T-helper 1 cell treated with Interleukin-12 subunit alpha and Interleukin-12 subunit beta and Interleukin-4 antibody, amounts not matched to agents 30 ng/mL and 1 ng/mL, for 36 hours (primary cell): Measurements from ENCODE around the gene SETDB1. TPM values are rescaled to one million over a fixed set of nuclear protein-coding genes. Genes with fewer than 3 reads are reported as not detected.
"Not testable (repeated sequence)": the region's sequence is repeated elsewhere in the genome, so short reads cannot be mapped to it uniquely, and the experiment has no call there.

Source experiments
- intact Hi-C: fragments of 100-400 bp; cut with micrococcal nuclease; formaldehyde crosslinking; loops from one replicate; pipeline ENCODE4 v1.15.1; 2024
- total RNA-seq: library from RNA; stranded (reverse); gene quantifications from 2 replicates; pipeline ENCODE4 v1.2.3, GENCODE V29; 2022

The SETDB1 gene
- 52.4 and 65.0 TPM in 2 replicates for total RNA-seq

DNA sequence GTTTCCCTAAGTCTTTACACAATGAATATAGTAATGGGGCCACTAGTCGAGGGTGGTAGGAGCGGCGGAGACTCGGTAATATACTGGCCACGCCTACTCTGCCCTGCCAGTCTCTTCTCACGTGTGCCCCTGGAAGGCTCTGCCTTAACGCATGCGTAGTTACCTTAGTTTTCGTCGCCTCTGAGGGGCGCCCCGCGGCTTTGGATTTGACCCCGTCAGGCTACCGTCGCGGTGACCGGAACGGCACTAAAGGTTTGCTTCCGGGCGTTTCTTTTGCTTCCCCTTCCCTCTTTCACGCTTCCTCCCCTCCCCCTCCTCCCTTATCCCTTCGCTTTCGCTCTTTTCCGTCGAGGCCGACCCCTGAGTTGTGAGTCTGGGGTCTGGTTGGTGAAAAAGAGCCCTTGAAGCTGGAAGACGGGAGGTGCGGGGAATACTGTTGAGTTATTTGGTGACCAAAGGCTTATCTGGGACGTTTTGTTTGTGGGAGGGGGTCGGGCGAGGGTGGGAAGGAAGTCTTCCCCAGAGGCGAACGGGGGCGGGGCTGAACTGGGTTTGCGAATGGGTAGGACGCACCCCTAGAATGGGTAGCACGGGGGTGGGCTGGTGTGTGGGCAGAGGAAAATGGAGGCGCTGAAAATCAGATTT is at the start of gene SETDB1:
Gene SETDB1, plus strand, starts transcription at position 267 of the 645 bp plus-strand sequence. CDS start 1,352 bp downstream, outside the sequence.
- intact Hi-C loops, result loop anchor here (1.0 to 5.0 kb wide), 12 partner anchors 48 to 657 kb away; partner anchors contain the start of genes APH1A, ARNT, CERS2 and CTSS

GRCh38 chr1:150878931-150879330 is 47.2 kb upstream of the SETDB1 start:
- intact Hi-C loops, result loop anchor here (5.0 to 10.0 kb wide), 4 partner anchors 267 to 644 kb away; partner anchors contain the start of genes ANP32E, RFX5 and TNFAIP8L2

DNA sequence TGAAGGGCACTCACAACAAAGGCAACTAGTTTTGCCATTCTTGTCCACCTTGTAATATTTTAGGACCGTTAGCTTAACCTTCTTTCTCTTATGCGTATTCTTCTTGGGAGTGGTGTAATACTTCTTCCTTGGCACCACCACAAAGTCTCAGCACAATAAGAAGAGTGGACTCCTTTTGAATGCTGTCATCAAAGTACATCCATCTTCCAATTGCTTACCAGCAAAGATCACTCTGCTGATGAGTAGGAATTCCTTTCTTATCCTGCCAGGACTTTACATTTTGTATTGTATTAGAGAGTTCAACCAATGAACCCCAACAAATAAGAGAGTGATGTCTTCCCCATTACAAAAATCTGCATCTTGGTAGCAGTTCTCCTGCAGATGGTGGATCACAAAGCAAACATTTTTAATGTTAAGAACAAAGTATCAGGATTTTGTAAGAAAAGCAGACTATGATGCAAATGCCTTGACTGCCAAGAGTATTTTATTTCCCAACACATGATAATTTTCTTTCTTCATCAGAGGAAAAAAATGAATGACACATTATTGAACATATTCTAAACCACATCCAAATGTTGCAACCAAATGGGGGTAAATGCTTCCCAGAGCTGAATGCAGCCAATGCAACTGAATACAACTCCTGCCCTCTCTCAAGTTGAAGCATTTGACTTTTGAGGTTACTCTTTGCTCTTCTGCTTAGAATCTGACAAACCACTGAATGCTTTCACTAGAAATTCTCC is 44.7 kb upstream of the SETDB1 start:
- intact Hi-C loops, result no loop called here

GRCh38 chr1:150883121-150883520 is 43.0 kb upstream of the SETDB1 start:
- intact Hi-C loops, result not testable (repeated sequence)

- intact Hi-C loops, result no loop called here
Measured at GRCh38 chr1:150887018-150887417, 39.1 kb upstream of the SETDB1 start, which contains the start of gene CTXND2. Gene CTXND2, plus strand, starts transcription at chr1:150887136. Its CDS starts 25,179 bp downstream, at chr1:150912315.

- intact Hi-C loops, result no loop called here
Measured at GRCh38 chr1:150888727-150889126, 37.4 kb upstream of the SETDB1 start.

DNA sequence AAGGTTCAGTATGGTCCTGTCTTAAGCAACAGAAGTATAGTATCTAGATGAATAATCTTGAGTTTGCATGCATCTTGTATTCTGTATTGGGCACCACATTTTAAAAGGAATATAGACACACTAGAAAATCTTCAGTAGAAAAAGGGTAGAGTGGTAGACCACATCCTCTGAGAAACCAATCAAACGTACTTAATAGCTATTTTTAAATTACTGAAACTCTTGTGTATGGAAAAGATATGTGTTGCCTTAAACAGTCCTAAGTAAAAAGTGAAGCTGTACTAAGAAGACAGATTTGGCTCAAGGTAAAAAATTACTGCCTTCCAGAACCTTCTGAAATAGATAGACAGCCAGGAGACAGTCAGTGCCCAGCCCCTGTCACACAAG is 36.1 kb upstream of the SETDB1 start:
- intact Hi-C loops, result no loop called here

DNA sequence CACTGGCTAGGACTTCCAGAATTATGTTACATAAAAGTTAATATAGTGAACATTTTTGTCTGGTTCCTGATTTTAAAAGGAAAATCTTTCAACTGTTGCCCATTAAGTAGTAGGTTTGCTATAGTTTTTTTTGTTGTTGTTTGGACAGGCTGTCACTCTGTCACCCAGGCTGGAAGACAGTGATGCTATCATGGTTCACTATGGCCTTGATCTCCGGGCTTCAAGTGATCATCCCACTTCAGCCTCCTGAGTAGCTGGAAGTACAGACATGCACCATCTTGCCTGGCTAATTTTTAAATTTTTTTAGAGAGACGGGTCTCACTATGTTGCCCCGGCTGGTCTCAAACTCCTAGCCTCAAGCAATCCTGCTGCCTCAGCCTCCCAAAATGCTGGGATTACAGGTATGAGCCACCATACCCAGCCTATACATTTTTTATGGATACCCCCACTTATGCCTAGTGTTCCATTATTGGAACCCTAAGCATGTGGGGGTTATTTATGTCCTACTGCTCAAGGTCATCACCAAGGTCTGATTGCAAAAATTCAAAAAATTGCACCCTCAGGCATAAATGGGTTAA is 32.7 kb upstream of the SETDB1 start:
- intact Hi-C loops, result no loop called here

GRCh38 chr1:150895618-150896017 is 30.5 kb upstream of the SETDB1 start:
- intact Hi-C loops, result no loop called here

DNA sequence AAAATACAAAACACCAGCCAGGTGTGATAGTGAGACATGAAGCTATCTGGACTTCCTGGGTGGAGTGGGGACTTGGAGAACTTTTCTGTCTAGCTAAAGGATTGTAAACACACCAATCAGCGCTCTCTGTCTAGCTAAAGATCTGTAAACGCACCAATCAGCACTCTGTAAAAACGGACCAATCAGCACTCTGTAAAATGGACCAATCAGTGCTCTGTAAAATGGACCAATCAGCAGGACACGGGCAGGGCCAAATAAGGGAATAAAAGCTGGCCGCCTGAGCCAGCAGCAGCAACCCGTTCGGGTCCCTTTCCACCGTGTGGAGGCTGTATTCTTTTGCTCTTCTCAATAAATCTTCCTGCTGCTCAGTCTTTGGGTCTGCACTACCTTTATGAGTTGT is 26.4 kb upstream of the SETDB1 start:
- intact Hi-C loops, result not testable (repeated sequence)

- intact Hi-C loops, result no loop called here
Measured at GRCh38 chr1:150902346-150902745, 23.8 kb upstream of the SETDB1 start.

DNA sequence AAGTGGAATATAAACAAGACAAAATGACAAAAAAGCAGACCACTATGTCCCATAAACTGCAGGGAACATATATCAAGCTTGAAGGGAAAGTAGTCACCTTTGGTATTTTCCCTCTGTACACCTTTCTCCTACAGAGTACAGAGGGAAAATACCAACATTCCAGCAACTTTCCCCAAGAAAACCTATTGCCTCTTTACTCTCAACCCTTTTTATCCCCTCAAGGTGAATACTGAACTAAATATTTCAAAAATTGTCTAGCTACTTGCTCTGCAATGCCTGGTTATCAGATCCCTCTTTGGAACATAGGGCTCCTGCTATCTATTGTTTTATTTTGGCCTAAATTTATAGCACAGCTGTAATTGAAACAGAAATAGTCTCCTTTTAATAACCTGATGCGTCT is 23.4 kb upstream of the SETDB1 start:
- intact Hi-C loops, result no loop called here

- intact Hi-C loops, result no loop called here
Measured at GRCh38 chr1:150905301-150905700, 20.9 kb upstream of the SETDB1 start.

GRCh38 chr1:150906329-150906728 is 19.8 kb upstream of the SETDB1 start:
- intact Hi-C loops, result no loop called here

GRCh38 chr1:150906813-150907212 is 19.4 kb upstream of the SETDB1 start:
- intact Hi-C loops, result no loop called here

DNA sequence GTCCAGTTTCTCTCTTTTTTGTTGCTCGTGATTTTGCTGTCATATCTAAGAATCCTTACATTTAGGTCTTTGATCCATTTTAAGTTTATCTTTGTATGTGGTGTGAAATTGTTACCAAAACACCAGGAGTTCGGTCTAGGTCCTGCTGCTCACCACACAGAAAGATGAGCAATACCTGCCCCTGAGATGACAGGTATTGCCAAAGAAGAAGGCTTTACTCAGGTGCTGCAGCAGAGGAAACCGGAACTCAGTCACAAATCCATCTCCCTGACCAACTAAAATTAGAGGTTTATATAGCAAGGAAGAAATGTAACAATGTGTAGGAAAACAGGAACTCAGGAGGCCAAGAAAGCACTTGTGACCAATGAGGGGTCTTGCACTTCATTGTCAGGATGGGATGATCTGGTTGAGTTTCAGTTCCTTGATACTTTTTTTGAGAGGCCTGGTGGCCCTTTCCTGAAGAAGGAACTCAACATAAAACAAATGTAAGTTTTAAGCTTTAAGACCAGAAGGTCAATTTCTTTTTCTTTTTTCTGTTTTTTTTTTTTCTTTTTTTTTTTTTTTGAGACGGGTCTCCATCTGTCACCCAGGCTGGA is 16.5 kb upstream of the SETDB1 start:
- intact Hi-C loops, result no loop called here

DNA sequence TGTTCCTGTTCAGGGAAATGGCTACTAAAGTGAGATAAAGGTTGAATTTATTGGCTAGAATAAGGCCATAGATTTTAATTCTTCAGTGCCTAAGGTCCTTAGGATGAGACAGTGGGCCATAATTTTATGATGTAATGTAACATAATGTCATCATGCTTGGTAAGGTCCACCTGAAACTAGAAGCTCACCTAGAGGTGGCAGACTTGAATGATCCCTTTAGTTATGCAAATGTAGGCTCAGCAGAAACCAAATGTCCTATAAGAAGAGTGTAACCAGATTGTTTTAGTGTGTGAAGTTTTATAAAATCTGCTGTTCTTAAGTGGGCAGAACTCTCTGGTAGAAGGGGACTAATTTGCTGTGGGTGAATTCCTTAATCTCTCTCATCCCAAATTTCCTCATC is 13.5 kb upstream of the SETDB1 start:
- intact Hi-C loops, result no loop called here

GRCh38 chr1:150917387-150917786 is 8.8 kb upstream of the SETDB1 start:
- intact Hi-C loops, result no loop called here

DNA sequence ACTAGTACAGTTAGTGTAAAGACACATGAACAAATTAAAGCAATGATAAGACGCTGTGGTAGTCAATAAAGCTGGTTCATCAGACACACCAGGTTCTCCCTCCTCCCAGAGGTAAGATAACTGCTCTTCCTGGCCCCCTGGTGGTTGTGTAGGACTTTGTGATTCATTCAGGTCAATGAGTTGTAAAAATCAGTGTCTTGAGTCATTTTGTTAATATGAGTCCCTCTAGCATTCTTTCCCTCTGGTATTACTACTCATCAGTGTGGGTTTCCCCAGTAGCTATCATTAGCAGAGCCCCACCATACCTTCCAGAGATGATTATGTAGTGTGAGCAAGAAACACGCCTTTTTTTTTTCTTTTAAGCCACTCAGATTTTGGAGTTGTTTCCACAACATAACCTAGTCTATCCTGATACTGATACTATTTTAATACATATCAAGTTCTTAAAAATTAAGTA is 3.6 kb upstream of the SETDB1 start:
- intact Hi-C loops, result loop anchor here (1.0 to 2.0 kb wide), 4 partner anchors 46 to 458 kb away; partner anchors contain the start of gene ARNT

GRCh38 chr1:150925080-150925479 is 1.1 kb upstream of the SETDB1 start:
- intact Hi-C loops, result loop anchor here (5.0 kb wide), 2 partner anchors 313 to 563 kb away; partner anchors contain the start of gene RPRD2

DNA sequence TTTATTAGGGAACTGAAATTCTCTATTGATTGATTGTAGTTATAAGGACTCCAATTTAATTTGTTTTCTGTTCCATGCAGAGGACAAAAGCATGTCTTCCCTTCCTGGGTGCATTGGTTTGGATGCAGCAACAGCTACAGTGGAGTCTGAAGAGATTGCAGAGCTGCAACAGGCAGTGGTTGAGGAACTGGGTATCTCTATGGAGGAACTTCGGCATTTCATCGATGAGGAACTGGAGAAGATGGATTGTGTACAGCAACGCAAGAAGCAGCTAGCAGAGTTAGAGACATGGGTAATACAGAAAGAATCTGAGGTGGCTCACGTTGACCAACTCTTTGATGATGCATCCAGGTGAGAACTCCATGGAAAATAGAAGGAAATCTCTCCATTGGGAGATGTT is 1.5 kb downstream of the SETDB1 start:
- intact Hi-C loops, result loop anchor here (2.0 to 5.0 kb wide), 3 partner anchors 237 to 565 kb away; partner anchors contain the start of genes LYSMD1 and RPRD2
